ENCODE data around the gene PPP1R1A.

The PPP1R1A gene

GRCh38 chr12:54535474-54535873, 53.0 kb downstream of the PPP1R1A start:
- DNase-seq (ENCODE audit: low spot score): no peak

- no peak for DNase-seq (ENCODE audit: low spot score)
Observed at GRCh38 chr12:54529581-54529980, 58.9 kb downstream of the PPP1R1A start.
